ENCODE measurements around the gene PDCD11.
"Not testable (repeated sequence)": the region's sequence is repeated elsewhere in the genome, so short reads cannot be mapped to it uniquely, and the experiment has no call there.

PDCD11 gene

DNA sequence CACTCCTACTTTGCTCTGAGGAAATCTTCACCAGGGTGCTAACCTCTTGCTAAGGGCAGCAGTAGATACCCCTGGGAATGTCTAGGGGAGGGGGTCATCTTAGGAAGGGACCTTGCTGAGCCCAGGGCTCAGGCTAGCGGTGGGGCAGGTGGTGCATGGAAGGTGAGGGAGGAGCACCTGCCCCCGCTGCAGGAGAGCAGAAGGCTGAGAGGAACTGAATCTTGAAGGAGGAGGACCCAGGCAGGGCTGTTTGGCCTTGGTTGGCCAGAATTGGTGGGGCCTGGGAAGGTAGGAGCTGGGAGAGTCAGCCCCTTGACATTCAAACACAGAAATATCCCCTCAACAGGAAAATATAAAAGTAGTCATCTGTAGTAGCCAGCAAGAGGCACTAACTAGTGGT lies 75.6 kb downstream of the PDCD11 start:
- DNase-seq (ENCODE audit: low read depth in 2 of 2, low spot score in 1 of 2), result no peak

DNA sequence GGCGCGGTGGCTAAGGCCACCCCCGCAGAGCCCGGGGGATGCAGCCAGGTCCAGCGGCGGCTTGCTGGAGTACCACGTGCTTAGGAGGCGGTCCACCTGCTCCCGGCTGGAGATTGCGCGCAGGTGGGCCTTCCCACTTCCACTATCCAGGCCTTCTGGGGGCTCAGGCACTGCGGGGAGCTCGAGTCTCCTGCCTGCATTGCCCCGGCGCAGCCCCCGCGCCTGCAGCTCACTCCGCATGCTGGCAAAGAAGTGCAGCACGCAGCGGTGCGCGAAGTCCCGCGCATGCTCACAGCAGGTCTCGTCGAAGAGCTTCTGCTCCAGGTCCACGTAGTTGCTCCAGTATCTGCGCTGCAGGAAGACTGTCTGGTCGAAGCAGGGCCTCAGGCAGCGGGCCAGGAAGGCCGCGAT lies 76.8 kb downstream of the PDCD11 start:
- DNase-seq (ENCODE audit: low read depth in 2 of 2, low spot score in 1 of 2), result no peak

GRCh38 chr10:103474077-103474476 lies 77.7 kb downstream of the PDCD11 start:
- no peak for DNase-seq (ENCODE audit: low read depth in 2 of 2, low spot score in 1 of 2)

DNA sequence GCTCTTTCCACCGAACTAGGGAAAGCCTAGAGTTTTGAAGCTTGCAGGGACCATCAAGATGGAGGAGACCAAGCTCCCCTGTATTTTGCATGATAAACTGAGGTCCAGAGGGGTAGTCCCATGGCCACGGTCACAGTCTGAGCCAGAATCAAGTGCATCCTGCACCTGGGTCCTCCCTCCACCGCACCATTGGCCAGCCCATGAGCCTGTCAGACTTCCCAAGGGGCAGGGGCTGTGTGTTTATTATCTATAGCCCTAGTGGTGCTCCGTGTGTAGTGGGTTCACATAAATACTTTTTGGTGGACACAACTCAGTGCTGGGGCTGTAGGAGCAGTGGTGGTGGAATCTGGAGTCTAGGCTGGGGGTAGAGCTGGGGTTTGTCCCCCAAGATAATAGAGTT lies 79.0 kb downstream of the PDCD11 start:
- DNase-seq (ENCODE audit: low read depth in 2 of 2, low spot score in 1 of 2), result no peak

- no peak for DNase-seq (ENCODE audit: low read depth in 2 of 2, low spot score in 1 of 2)
Measured at GRCh38 chr10:103476046-103476768, 79.8 kb downstream of the PDCD11 start.

- no peak for DNase-seq (ENCODE audit: low read depth in 2 of 2, low spot score in 1 of 2)
Measured at GRCh38 chr10:103478671-103479070, 82.2 kb downstream of the PDCD11 start.

DNA sequence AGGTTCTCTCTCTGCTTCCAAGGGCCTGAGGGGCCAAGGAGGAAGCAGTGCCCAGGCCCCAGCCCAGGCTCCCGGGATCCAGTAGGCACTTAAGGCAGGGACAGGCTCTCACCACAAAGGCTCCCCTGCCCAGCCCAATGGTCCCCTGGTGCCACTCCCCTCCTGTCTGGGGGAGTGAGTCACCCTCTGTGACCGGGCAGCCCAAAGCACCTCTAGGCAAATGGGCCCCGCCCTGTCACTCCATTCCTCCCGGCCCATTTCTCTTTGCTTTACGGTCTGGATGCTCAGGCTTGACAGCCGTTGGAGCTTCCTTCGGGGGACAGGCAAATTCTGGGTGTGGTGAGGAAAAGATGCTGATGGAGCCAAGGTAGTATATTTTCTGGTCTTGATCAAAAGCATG lies 82.7 kb downstream of the PDCD11 start, which contains the start of gene CALHM3:
CALHM3 (minus strand) TSS at position 106 of the 400 bp plus-strand sequence. CDS start 208 bp downstream, outside the sequence.
- DNase-seq (ENCODE audit: low read depth in 2 of 2, low spot score in 1 of 2), result no peak

- DNase-seq (ENCODE audit: low read depth in 2 of 2, low spot score in 1 of 2), result no peak
Measured at GRCh38 chr10:103480521-103480920, 84.1 kb downstream of the PDCD11 start.

DNA sequence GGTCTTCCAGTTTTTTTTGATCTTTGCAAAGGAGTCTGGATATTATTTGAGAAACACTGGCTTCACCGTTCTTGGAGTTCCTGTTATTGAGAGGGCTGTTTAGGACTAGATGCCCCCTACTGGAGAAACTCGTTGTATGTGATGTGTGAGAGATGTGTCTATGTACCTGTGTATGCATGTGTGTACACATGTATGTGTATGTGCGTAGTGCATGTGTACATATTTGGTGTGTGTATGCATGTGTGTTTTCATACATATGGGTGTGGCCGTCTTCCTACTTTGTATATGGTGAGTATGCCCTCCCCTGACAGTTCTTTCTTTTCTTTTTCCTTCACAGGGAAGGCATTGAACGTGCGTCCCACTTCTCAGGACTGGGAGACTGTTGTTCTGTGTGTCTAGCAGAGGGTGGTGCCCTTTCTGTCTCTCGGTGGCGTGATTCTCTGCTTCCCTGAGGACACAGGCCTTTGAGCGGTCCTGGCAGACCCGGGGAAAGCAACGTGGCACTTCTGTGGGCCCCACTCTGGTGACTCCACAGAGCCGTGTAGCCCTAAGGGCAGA lies 85.6 kb downstream of the PDCD11 start:
- no peak for DNase-seq (ENCODE audit: low read depth in 2 of 2, low spot score in 1 of 2)

DNA sequence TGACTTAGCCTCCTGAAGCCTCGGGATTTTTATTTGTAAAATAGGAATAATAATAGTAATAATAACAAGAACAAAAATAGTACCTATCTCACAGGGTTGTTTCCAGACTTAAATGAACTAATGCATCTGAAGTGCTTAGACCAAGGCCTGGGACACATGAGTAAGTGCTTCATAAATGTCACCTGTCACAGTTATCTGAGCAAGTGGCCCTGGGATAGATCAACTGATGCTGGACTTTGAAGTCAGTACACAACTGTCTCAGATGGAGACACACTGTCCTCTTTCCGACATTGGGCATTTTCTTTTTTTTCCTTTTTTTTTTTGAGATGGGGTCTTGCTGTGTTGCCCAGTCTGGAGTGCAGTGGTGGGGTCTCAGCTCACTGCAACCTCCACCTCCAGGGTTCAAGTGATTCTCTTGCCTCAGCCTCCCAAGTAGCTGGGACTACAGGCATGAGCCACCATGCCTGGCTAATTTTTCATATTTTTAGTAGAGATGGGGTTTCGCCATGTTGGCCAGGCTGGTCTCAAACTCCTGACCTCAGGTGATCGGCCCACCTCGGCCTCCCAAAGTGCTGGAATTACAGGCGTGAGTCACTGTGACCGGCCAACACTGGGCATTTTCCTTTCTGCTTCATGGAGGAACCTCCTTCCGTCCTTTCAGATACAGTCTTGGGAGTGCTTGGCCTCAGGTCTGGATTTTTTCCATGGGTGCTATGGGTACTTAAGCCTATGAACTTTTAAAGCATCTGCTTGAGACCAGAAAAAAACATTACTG lies 90.4 kb downstream of the PDCD11 start:
- not testable (repeated sequence) for DNase-seq (ENCODE audit: low read depth in 2 of 2, low spot score in 1 of 2)

DNA sequence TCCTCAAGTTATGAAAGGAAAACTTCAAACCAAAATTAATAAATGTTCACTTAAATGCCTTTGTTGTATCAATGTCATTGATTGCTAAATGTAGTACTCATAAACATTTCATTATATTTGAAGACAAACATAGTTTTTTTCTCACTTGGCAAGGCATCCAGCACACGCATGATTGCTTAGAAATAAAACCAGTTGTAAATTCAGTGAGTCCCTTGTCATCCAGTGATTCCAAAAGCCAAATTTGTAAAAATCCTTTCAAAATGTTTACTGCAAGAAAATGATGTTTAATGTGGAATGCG lies 90.9 kb downstream of the PDCD11 start:
- no peak for DNase-seq (ENCODE audit: low read depth in 2 of 2, low spot score in 1 of 2)

DNA sequence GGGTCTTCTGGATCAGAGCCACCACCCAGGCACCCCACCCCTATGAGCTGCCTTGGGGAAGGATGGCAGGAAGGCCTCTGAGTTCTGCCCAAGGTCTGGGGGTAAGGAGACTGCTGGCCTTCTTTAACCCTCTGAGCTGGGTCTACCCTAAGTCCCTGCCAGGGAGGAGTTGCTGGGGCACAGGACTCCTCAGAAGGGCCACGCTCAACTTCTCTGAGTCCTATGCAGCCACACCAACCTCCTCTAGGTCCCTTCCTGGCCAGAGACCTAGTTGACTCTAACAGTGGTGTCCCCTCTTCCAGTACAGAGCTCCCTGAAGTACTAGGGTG lies 94.5 kb downstream of the PDCD11 start:
- no peak for DNase-seq (ENCODE audit: low read depth in 2 of 2, low spot score in 1 of 2)

DNA sequence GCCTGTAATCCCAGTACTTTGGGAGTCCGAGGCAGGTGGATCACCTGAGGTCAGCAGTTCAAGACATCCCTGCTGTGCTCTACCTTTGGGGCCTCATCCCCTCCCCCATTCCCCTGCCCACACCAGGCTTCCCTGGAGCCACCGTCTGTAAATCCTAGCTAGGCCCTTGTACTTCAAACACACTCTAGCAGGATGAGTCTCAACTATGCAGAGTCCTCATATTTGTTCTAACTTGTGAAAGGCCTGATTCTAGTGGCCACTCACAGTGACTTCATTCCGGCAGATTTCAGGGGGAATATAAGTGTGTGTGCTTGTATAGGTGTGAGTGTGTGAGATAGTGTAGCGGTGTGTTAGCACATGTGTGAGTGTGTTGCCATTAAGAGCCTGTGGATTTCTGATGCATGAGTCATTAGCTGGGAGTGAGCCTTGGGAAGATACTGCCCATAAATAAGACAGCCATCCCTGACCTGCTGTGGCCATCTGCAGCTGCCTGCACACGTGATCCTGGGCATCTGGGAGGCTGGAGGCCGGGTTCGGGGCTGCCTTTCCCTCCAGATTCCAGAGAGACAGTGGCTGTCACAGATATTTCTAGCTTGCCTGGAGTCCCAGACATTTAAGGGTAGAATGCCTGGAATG lies 95.4 kb downstream of the PDCD11 start:
- no peak for DNase-seq (ENCODE audit: low read depth in 2 of 2, low spot score in 1 of 2)

DNA sequence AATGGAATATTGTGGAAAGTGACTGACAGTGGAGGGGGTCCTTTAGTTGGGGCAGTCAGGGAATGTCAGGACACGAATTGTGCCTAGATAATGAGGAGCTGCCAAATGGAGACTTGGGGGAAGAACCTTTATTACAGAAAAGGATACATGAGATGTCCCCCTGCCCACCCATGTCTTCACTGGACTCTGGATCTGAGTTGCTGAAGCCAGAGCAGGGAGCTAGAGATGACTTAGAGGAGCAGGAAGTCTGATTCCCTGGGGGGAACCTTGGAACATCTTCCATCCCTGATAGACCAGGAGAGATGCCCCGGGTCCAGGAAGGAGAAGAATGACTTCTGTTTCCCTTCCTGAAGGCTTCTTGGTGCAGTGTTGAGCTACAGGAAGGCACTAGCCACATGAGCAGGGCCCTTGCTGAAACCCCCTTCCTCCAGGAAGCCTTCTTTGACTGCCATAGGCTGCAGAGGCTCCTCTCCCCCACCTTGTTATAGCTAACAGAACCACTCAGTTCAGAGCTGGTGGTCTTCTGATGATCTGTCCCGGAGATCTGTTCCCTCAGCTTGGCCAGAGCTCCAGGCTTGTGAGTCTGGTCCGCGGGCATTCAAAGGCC lies 96.3 kb downstream of the PDCD11 start:
- DNase-seq (ENCODE audit: low read depth in 2 of 2, low spot score in 1 of 2), result no peak

- DNase-seq (ENCODE audit: low read depth in 2 of 2, low spot score in 1 of 2), result no peak
Measured at GRCh38 chr10:103493362-103493915, 97.0 kb downstream of the PDCD11 start, which contains the start of gene NEURL1. Gene NEURL1, plus strand, starts transcription at chr10:103493705. Its CDS starts 683 bp downstream, at chr10:103494388.

- DNase-seq (ENCODE audit: low read depth in 2 of 2, low spot score in 1 of 2), result no peak
Measured at GRCh38 chr10:103493916-103494877, 97.8 kb downstream of the PDCD11 start.

DNA sequence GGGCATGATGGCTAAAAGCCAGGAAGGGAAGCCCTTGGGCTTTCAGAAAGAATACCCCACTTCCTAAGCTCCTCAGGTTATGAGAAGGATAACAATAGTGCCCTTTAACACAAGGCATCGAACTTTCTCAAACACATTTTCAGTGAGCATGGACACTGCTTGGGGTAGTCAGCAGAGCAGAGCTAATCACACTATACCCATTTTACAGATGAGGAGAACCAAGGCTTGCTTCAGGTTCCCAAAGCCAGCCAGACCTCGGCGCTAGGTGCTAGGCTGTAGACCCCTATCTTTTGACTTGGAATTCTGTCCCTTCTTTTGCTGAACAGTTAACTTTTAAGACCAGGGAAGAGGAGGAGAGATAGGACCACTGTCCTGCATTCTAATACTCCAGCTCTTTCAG lies 98.9 kb downstream of the PDCD11 start:
- DNase-seq (ENCODE audit: low read depth in 2 of 2, low spot score in 1 of 2), result no peak
